Measurements from ENCODE around the gene INPP5A. TPM values are rescaled to one million over a fixed set of nuclear protein-coding genes. Genes with fewer than 3 reads are reported as not detected.

Gene INPP5A
- total RNA-seq, 3 donors from 2014 or later = 5.8 to 8.8 (median 6.9) TPM

DNA sequence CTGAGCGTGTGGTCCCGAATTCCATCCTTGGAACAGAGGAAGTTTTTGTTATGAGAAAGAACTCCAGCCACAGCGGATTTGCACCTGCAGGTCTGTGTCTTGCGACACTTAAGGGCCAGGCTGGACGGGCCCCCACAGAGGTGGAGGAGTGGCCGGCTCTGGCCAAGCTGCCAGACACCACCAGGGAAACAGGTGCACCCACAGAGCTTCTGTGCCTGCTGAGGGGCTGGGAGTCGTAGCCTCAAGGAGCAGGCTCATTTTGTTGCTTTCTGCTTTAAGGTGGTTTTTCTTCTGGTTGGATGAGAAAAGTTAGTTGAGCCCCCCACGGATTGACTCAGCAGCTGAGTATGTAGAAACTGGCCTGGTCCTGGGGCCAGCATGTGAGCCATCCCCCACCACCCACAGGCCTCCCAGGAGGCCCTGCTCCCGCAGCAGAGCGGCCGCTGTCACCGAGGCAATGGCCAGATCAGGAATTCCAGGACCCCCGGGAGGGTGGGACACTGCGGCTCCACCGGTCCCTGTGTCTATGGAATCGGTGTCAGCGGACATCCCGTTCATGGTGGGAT, 206.4 kb downstream of the INPP5A start:
- Mint-ChIP-seq H3K4me1 (ENCODE audit: low read depth) (no peaks in the 10 kb centered on the region), H3K36me3 (ENCODE audit: insufficient read depth) (peaks cover 3% of the 10 kb centered on the region), H3K9me3 (no peaks in the 10 kb centered on the region), H3K27me3 (ENCODE audit: low read depth) (no peaks in the 10 kb centered on the region), H3K4me3 (no peak overlapping the region)
- ATAC-seq (no peak), DNase-seq (no peak)

DNA sequence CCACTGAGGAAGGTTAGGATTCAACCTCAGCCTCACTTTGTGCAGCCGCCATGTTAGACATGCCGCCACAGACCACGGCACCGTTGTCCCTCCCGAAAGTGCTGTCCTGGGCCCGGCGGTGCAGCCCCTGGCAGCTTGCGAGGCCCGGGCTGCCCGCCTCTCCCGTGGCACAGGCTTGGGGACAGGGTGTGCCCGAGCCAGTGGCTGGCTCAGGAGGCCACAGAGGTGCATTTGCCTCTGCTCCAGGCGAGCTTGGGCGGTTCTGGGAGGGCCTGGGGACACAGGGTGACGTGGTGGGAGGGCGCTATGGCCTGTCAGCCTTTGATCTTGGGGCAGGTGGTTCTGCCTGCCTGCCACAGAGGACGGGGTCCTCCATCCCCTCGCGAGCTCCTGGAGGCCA, 207.3 kb downstream of the INPP5A start:
- no peak overlapping the region for H3K4me3 Mint-ChIP-seq
- peaks cover 3% of the 10 kb centered on the region for H3K36me3 Mint-ChIP-seq (ENCODE audit: insufficient read depth)
- no peaks in the 10 kb centered on the region for H3K27me3 Mint-ChIP-seq (ENCODE audit: low read depth)
- H3K9me3 Mint-ChIP-seq = no peaks in the 10 kb centered on the region
- ATAC-seq = no peak
- no peak for DNase-seq
- no peaks in the 10 kb centered on the region for H3K4me1 Mint-ChIP-seq (ENCODE audit: low read depth)

DNA sequence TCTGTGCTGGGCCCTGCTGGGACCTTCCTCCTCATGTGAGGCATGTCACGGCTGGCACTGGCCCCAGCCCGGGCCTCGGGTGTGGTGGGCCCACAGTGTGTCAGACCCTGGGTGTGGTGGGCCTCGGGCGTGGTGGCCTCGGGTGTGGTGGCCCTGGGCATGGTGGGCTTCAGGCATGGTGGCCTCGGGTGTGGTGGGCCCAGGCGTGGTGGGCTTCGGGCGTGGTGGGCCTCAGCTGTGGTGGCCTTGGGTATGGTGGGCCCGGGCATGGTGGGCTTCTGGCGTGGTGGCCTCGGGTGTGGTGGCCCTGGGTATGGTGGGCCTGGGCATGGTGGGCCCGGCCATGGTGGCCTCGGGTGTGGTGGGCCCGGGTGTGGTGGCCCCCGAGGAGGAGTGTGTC, 207.9 kb downstream of the INPP5A start:
- ATAC-seq = no peak
- Mint-ChIP-seq H3K36me3 (ENCODE audit: insufficient read depth) (peaks cover 9% of the 10 kb centered on the region), H3K4me3 (no peak overlapping the region), H3K9me3 (no peaks in the 10 kb centered on the region), H3K4me1 (ENCODE audit: low read depth) (no peaks in the 10 kb centered on the region), H3K27me3 (ENCODE audit: low read depth) (no peaks in the 10 kb centered on the region)
- no peak for DNase-seq

DNA sequence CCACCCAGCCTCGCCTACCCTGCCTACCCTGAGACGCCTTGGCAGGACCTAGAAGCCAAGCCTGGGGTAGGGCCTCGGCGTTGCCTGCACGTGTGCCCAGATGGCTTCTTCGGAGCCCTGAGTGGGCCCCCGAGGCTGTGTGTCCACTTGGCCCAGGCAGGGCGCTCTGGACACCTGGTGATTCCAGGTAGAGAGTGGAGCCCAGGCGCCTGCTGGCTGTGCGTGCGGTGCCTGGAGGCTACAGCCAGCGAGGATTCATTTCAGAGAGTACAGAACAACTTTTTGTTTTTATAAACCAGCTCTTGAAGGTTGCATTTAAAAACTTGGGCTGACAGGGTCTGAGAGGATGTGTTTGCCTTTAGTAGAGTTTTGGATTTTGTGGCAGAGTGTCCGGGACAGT, 208.4 kb downstream of the INPP5A start:
- peaks cover 9% of the 10 kb centered on the region for H3K36me3 Mint-ChIP-seq (ENCODE audit: insufficient read depth)
- H3K4me1 Mint-ChIP-seq (ENCODE audit: low read depth) = no peaks in the 10 kb centered on the region
- no peaks in the 10 kb centered on the region for H3K9me3 Mint-ChIP-seq
- ATAC-seq (no peak), DNase-seq (no peak)
- H3K27me3 Mint-ChIP-seq (ENCODE audit: low read depth) = no peaks in the 10 kb centered on the region
- H3K4me3 Mint-ChIP-seq = no peak overlapping the region

DNA sequence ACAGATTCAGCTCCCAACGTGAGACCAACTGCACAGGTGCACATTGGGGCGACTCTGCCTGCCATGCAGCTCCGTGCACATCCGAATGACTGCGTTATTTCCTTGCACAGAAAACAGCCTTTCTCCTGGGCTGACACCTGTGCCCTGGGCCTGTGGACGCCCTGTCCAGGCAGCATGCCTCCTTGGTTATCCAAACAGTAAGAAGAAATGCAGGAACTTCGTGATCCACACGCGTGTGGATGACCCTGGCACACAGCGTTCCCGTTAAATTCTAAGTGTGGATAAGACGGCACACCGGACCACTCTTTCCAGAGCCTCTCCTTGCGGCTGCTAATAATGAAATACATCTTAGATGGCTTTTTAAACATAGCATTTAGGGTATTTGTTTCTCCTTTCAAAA, 208.8 kb downstream of the INPP5A start:
- H3K4me3 Mint-ChIP-seq = no peak overlapping the region
- ATAC-seq = no peak
- no peak for DNase-seq
- peaks cover 9% of the 10 kb centered on the region for H3K36me3 Mint-ChIP-seq (ENCODE audit: insufficient read depth)
- no peaks in the 10 kb centered on the region for H3K4me1 Mint-ChIP-seq (ENCODE audit: low read depth)
- no peaks in the 10 kb centered on the region for H3K27me3 Mint-ChIP-seq (ENCODE audit: low read depth)
- H3K9me3 Mint-ChIP-seq = no peaks in the 10 kb centered on the region

DNA sequence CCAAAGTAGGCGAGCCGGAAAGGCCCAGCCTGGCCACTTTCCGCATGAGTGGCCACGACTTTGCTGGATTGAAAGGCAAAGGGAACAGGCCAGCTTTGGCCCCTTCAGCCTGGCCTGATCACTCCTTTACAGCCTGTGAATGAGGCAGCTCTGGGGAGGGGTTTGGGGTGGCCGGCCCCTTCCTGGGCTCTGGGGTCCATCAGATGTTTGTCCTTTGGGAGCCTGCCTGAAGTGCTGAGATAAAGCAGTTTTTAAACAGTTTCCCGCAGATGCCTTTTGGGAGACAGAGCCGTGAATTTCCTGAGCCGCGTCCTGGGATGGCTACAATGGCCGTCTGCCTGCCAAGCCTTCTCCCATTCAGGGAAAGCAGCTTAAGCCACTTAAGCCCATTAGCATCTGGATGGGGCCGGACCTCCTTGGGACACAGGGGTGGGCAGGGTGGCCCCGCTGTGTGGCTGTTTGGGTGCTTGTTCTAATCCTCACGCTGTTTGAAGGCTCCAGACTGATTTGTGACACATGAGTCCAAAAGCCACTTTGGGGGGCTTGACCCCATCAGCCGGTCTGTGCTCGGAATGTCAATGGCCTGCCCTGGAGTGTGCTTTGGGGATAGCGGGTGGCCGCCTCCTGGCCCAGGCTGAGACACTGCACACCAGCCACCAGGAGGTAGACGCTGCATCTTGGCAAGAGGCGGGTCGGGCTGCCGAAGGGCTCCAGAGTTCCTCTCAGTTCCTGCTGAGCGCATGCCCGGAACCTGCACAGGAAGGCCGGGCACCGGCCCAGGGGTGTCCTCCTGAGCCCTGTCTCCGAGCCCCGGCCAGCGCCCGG, 209.4 kb downstream of the INPP5A start:
- DNase-seq = no peak
- Mint-ChIP-seq H3K9me3 (no peaks in the 10 kb centered on the region), H3K27me3 (ENCODE audit: low read depth) (no peaks in the 10 kb centered on the region), H3K4me1 (ENCODE audit: low read depth) (no peaks in the 10 kb centered on the region), H3K36me3 (ENCODE audit: insufficient read depth) (peaks cover 8% of the 10 kb centered on the region), H3K4me3 (no peak overlapping the region)
- ATAC-seq = no peak

DNA sequence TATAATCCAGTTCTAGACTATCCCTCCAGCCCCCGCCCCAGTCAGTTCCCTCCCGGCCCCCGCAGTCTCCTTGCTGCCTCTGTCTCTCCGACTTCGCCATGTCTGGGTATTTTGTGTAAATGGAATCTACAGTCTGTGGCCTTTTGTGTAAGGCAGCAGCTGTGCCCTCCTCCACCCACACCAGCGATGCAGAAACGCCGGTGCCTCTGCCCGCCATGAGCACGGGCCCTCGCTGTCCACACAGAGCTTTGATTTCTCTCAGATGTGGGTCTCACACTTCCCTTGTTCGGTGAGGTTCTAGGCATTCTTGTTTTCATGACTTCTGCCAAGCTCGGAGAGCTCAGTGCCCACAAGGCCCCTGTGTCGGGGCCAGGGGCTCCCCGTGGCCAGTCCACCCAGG, 210.5 kb downstream of the INPP5A start:
- H3K27me3 Mint-ChIP-seq (ENCODE audit: low read depth) = no peaks in the 10 kb centered on the region
- peaks cover 7% of the 10 kb centered on the region for H3K36me3 Mint-ChIP-seq (ENCODE audit: insufficient read depth)
- H3K9me3 Mint-ChIP-seq = no peaks in the 10 kb centered on the region
- DNase-seq (no peak), ATAC-seq (no peak)
- no peaks in the 10 kb centered on the region for H3K4me1 Mint-ChIP-seq (ENCODE audit: low read depth)
- H3K4me3 Mint-ChIP-seq = no peak overlapping the region

DNA sequence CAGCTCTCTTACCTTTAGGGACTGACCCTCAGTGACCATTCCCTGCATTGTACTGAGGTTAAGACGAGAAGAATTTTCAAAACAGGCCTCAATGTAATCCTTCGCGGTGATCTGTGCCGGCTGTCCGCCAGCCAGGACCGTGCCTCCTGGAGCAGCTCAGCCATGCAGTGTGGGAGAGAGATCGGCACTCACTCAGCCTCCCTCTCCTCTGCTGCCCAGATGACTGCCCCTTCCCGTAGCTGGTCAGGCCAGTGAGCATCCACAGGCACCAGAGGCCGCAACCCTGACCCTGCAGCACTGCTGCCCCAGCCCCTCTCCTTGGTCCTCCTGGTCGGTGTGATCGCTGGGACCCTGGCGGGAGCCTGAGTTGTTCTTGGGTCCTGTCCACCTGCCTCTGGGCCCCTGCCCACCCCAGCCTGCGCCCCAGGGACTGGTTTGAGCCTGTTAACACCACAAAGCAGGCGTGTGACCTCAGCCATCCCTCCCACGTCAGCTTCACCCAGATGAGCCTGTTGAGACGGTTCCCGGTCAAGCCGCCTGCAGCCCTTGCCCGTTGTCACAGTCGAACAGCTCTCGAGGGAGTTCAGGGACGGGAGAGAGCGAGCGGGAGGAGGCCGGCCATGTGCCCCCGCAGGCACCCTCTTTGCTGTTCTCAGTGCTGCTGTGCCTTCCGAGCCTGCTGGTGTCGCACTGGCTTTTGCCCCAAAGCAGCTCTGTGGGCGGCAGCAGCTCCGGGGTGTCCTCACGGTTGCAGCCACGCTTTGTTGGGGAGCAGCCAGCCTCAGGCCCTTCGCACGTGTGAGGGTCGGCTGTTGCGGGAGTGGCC, 211.2 kb downstream of the INPP5A start:
- ATAC-seq = no peak
- H3K4me3 Mint-ChIP-seq = no peak overlapping the region
- no peaks in the 10 kb centered on the region for H3K9me3 Mint-ChIP-seq

DNA sequence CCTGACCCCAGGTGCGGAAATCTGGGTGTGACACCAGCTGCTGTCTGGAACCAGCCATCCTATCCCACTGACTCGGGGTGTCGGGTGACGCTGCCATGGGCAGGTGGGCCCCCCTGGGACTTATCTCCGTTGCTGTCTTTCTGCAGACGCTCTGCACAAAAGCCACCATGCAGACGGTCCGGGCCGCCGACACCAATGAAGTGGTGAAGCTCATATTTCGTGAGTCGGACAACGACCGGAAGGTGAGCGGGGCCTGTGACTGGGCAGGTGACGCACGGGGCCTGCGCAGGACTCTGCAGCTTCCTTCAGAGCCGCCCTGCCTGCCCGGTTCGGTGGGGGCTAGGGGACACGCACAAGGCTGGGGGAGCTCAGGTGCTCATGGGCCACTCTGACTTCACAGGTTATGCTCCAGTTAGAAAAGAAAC, 211.8 kb downstream of the INPP5A start:
- no peak for DNase-seq
- Mint-ChIP-seq H3K36me3 (ENCODE audit: insufficient read depth) (peaks cover 14% of the 10 kb centered on the region), H3K27me3 (ENCODE audit: low read depth) (no peaks in the 10 kb centered on the region), H3K9me3 (no peaks in the 10 kb centered on the region), H3K4me1 (ENCODE audit: low read depth) (no peaks in the 10 kb centered on the region), H3K4me3 (no peak overlapping the region)
- no peak for ATAC-seq

More for the DNA sequence above, 211.2 kb downstream of the INPP5A start:
- Mint-ChIP-seq H3K4me1 (ENCODE audit: low read depth) (no peaks in the 10 kb centered on the region), H3K27me3 (ENCODE audit: low read depth) (no peaks in the 10 kb centered on the region), H3K36me3 (ENCODE audit: insufficient read depth) (peaks cover 9% of the 10 kb centered on the region)
- DNase-seq = no peak

DNA sequence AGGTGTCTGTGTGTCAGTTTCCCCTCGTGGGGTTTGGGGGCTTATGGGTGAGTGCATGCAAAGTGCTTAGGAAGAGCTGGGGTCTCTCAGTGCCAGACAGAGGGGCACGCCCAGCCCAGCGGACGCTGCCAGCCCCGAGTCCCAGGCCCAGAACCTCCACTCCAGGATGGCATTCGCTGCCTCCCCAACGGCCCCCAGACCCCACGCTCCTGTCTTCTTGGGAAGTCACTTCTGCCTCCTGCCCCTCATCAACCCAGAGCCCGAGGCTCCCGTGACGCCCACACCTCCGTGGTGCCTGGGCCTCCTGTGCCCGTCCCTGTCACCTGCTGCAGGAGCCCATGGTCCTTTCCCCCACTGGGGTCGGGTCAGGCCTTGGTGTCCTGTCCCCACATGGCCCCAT, 213.3 kb downstream of the INPP5A start:
- no peaks in the 10 kb centered on the region for H3K4me1 Mint-ChIP-seq (ENCODE audit: low read depth)
- no peaks in the 10 kb centered on the region for H3K27me3 Mint-ChIP-seq (ENCODE audit: low read depth)
- H3K9me3 Mint-ChIP-seq = no peaks in the 10 kb centered on the region
- H3K4me3 Mint-ChIP-seq = no peak overlapping the region
- DNase-seq = no peak
- peaks cover 22% of the 10 kb centered on the region for H3K36me3 Mint-ChIP-seq (ENCODE audit: insufficient read depth)
- ATAC-seq = no peak

DNA sequence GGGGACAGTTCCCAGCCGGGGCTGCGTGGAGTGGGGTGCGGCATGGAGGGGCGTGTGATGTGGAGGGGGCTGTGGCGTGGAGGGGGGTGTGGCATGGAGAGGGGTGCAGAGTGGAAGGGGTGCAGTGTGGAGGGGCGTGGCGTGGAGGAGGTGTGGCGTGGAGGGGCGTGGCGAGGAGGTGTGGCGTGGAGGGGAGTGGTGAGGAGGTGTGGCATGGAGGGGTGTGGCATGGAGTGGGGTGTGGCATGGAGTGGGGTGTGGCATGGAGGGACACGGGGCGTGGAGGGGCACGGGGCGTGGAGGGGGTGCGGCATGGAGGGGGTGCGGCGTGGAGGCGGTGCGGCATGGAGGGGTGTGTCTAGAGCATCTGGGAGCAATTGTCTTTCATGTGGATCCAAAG, 214.8 kb downstream of the INPP5A start:
- DNase-seq = no peak

DNA sequence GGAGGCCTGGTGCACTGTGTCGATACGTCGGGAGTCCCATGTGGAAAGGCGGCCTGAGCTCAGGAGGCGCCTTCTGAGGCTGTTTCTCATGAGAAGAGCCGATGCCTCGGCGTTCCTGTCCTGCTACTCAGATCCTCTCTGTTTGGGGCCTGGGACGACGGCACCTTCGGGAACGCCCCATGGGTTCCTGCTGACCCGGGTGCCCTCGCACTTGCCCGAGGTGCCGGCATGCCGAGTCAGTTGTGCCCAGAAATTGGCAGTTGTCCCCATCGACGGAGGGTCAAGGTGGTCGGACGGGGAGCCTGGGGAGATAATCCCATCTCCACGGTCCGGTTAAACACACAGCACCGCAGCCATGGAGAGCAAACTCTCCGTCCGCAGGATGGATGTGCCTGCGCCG, 215.4 kb downstream of the INPP5A start:
- no peaks in the 10 kb centered on the region for H3K4me1 Mint-ChIP-seq (ENCODE audit: low read depth)
- no peak for ATAC-seq
- H3K4me3 Mint-ChIP-seq = no peak overlapping the region
- no peaks in the 10 kb centered on the region for H3K9me3 Mint-ChIP-seq
- H3K36me3 Mint-ChIP-seq (ENCODE audit: insufficient read depth) = peaks cover 29% of the 10 kb centered on the region
- H3K27me3 Mint-ChIP-seq (ENCODE audit: low read depth) = no peaks in the 10 kb centered on the region
- DNase-seq = no peak

More for the DNA sequence above, 214.8 kb downstream of the INPP5A start:
- no peaks in the 10 kb centered on the region for H3K27me3 Mint-ChIP-seq (ENCODE audit: low read depth)
- peaks cover 29% of the 10 kb centered on the region for H3K36me3 Mint-ChIP-seq (ENCODE audit: insufficient read depth)
- H3K9me3 Mint-ChIP-seq = no peaks in the 10 kb centered on the region
- H3K4me1 Mint-ChIP-seq (ENCODE audit: low read depth) = no peaks in the 10 kb centered on the region
- H3K4me3 Mint-ChIP-seq = no peak overlapping the region
- no peak for ATAC-seq

DNA sequence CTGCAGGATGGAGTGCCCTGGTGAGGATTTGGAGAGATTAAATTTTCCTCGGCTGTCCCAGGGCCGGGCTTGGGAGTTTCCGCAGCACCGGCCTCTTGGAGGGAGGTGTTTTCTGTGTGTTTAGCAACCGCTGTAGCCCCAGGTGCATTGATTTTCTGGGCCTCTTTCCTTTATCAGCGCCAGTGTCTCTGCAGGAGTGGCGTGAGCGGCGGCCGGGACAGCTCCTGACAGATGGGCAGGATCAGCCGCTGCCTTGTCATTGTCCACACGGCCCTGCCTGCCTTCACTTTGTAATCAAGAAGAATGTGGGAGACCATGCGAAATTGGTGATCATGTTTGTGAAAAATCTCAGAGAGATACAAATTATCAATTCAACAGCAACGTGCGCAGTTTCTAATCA, 216.0 kb downstream of the INPP5A start:
- Mint-ChIP-seq H3K36me3 (ENCODE audit: insufficient read depth) (peaks cover 28% of the 10 kb centered on the region), H3K27me3 (ENCODE audit: low read depth) (no peaks in the 10 kb centered on the region), H3K9me3 (no peaks in the 10 kb centered on the region), H3K4me1 (ENCODE audit: low read depth) (no peaks in the 10 kb centered on the region), H3K4me3 (no peak overlapping the region)
- DNase-seq (no peak), ATAC-seq (no peak)

DNA sequence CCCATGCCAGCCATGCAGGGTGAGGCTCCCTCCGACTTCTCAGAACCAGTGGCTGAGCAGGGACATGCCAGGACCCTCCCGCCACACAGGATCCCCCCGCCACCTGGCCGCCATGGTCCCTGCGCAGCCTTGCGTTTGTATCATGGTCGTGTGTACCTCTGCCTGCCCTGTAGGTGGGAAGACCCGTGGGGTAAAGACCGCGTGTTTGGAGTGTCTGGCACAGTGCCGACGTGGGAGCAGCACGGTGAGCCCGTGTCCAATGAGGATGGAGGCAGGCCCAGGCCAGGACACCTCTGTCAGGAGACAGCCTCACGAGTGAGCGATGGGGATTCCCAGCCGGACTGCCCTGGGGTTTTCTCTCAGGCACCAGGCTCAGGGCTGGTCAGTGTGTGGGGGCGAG, 216.5 kb downstream of the INPP5A start:
- DNase-seq = no peak
- Mint-ChIP-seq H3K4me3 (no peak overlapping the region), H3K27me3 (ENCODE audit: low read depth) (no peaks in the 10 kb centered on the region), H3K4me1 (ENCODE audit: low read depth) (no peaks in the 10 kb centered on the region), H3K36me3 (ENCODE audit: insufficient read depth) (peaks cover 28% of the 10 kb centered on the region), H3K9me3 (no peaks in the 10 kb centered on the region)
- no peak for ATAC-seq
